HK-2 (cell line): ENCODE measurements around the gene NBPF1.
"Not testable (repeated sequence)": the region's sequence is repeated elsewhere in the genome, so short reads cannot be mapped to it uniquely, and the experiment has no call there.

Experiments used
- DNase-seq: peaks from one replicate; pipeline ENCODE4 v3.0.0-alpha.2; 2018; ENCODE audit not compliant: unreplicated experiment

Gene NBPF1

GRCh38 chr1:16613185-16614147 lies at the start of gene NBPF1:
NBPF1 (minus strand) TSS chr1:16613564.
- peak; percentile 99 for DNase-seq

GRCh38 chr1:16658234-16658633 lies 44.9 kb upstream of the NBPF1 start:
- DNase-seq: not testable (repeated sequence)

- DNase-seq: not testable (repeated sequence)
Measured at GRCh38 chr1:16656981-16657683, 43.8 kb upstream of the NBPF1 start.

GRCh38 chr1:16656574-16656973 lies 43.2 kb upstream of the NBPF1 start:
- DNase-seq: not testable (repeated sequence)

GRCh38 chr1:16651560-16651959 lies 38.2 kb upstream of the NBPF1 start:
- DNase-seq: not testable (repeated sequence)

- DNase-seq: not testable (repeated sequence)
Measured at GRCh38 chr1:16649960-16650359, 36.6 kb upstream of the NBPF1 start.

- not testable (repeated sequence) for DNase-seq
Measured at GRCh38 chr1:16649390-16649789, 36.0 kb upstream of the NBPF1 start.

GRCh38 chr1:16648756-16649155 lies 35.4 kb upstream of the NBPF1 start:
- not testable (repeated sequence) for DNase-seq

GRCh38 chr1:16648250-16648649 lies 34.9 kb upstream of the NBPF1 start:
- not testable (repeated sequence) for DNase-seq

GRCh38 chr1:16647179-16648176 lies 34.1 kb upstream of the NBPF1 start:
- DNase-seq: not testable (repeated sequence)

- not testable (repeated sequence) for DNase-seq
Measured at GRCh38 chr1:16646716-16647115, 33.4 kb upstream of the NBPF1 start.

GRCh38 chr1:16646061-16646664 lies 32.8 kb upstream of the NBPF1 start:
- not testable (repeated sequence) for DNase-seq

- DNase-seq: not testable (repeated sequence)
Measured at GRCh38 chr1:16645271-16646060, 32.1 kb upstream of the NBPF1 start.

GRCh38 chr1:16644482-16645270 lies 31.3 kb upstream of the NBPF1 start:
- peak; percentile 99 for DNase-seq

GRCh38 chr1:16644193-16644481 lies 30.8 kb upstream of the NBPF1 start:
- no peak for DNase-seq

- not testable (repeated sequence) for DNase-seq
Measured at GRCh38 chr1:16643476-16644192, 30.3 kb upstream of the NBPF1 start.

- DNase-seq: not testable (repeated sequence)
Measured at GRCh38 chr1:16643001-16643411, 29.6 kb upstream of the NBPF1 start.

- not testable (repeated sequence) for DNase-seq
Measured at GRCh38 chr1:16642025-16642966, 28.9 kb upstream of the NBPF1 start.
